GM21515 (cell line): ENCODE measurements around the gene GNB1.
"Not testable (repeated sequence)": the region's sequence is repeated elsewhere in the genome, so short reads cannot be mapped to it uniquely, and the experiment has no call there.

ENCODE experiments used
- ATAC-seq: cut with Tn5 transposase; IDR thresholded peaks from one replicate; pipeline ENCODE4 v1.9.1; 2021; ENCODE audit not compliant: unreplicated experiment

GNB1 gene

GRCh38 chr1:1752190-1752589, 138.7 kb downstream of the GNB1 start:
- ATAC-seq = no peak

GRCh38 chr1:1749941-1750340, 140.9 kb downstream of the GNB1 start:
- not testable (repeated sequence) for ATAC-seq

GRCh38 chr1:1748686-1749321, 142.1 kb downstream of the GNB1 start:
- ATAC-seq = no peak

GRCh38 chr1:1746566-1746909, 144.3 kb downstream of the GNB1 start:
- ATAC-seq = peak; percentile 83

GRCh38 chr1:1745651-1746565, 145.0 kb downstream of the GNB1 start:
- peak; percentile 65 for ATAC-seq

- not testable (repeated sequence) for ATAC-seq
Measured at GRCh38 chr1:1742529-1742928, 148.4 kb downstream of the GNB1 start.

GRCh38 chr1:1741013-1741412, 149.9 kb downstream of the GNB1 start:
- not testable (repeated sequence) for ATAC-seq

GRCh38 chr1:1738799-1739337, 152.0 kb downstream of the GNB1 start:
- not testable (repeated sequence) for ATAC-seq

- not testable (repeated sequence) for ATAC-seq
Measured at GRCh38 chr1:1737675-1738590, 153.0 kb downstream of the GNB1 start.
